Measurements from ENCODE around the gene CEP164.
A peak's percentile ranks its signal among the peaks of the same experiment; 100 is the strongest.

Gene CEP164

GRCh38 chr11:117327567-117328374 lies at the start of gene CEP164:
Gene CEP164 (plus strand): TSS chr11:117327854. CDS start chr11:117338587, 10,733 bp downstream.
- peak within 1 kb of the TSS; percentile 78 for H3K4me3 ChIP-seq (ENCODE audit: low read depth, low read length)

- H3K4me3 ChIP-seq (ENCODE audit: low read depth, low read length), result no peak overlapping the region
These were observed 49.3 kb upstream of the CEP164 start for GRCh38 chr11:117278347-117278746.

GRCh38 chr11:117279711-117280376 lies 47.8 kb upstream of the CEP164 start:
- H3K4me3 ChIP-seq (ENCODE audit: low read depth, low read length), result no peak overlapping the region

GRCh38 chr11:117281159-117281558 lies 46.5 kb upstream of the CEP164 start:
- H3K4me3 ChIP-seq (ENCODE audit: low read depth, low read length), result no peak overlapping the region

GRCh38 chr11:117281869-117282268 lies 45.8 kb upstream of the CEP164 start:
- no peak overlapping the region for H3K4me3 ChIP-seq (ENCODE audit: low read depth, low read length)

- no peak overlapping the region for H3K4me3 ChIP-seq (ENCODE audit: low read depth, low read length)
These were observed 44.7 kb upstream of the CEP164 start for GRCh38 chr11:117282956-117283355.

GRCh38 chr11:117284053-117284452 lies 43.6 kb upstream of the CEP164 start:
- H3K4me3 ChIP-seq (ENCODE audit: low read depth, low read length), result no peak overlapping the region

- no peak overlapping the region for H3K4me3 ChIP-seq (ENCODE audit: low read depth, low read length)
These were observed 41.1 kb upstream of the CEP164 start for GRCh38 chr11:117286588-117286987.

- H3K4me3 ChIP-seq (ENCODE audit: low read depth, low read length), result no peak overlapping the region
These were observed 40.0 kb upstream of the CEP164 start for GRCh38 chr11:117287668-117288067.

- H3K4me3 ChIP-seq (ENCODE audit: low read depth, low read length), result no peak overlapping the region
These were observed 37.9 kb upstream of the CEP164 start for GRCh38 chr11:117289795-117290194.

GRCh38 chr11:117290809-117291396 lies 36.8 kb upstream of the CEP164 start, which contains the start of gene BACE1-AS:
Gene BACE1-AS (plus strand): TSS chr11:117291346.
- H3K4me3 ChIP-seq (ENCODE audit: low read depth, low read length), result no peak within 1 kb of the TSS

GRCh38 chr11:117292616-117293015 lies 35.0 kb upstream of the CEP164 start:
- no peak overlapping the region for H3K4me3 ChIP-seq (ENCODE audit: low read depth, low read length)

- H3K4me3 ChIP-seq (ENCODE audit: low read depth, low read length), result no peak overlapping the region
These were observed 32.1 kb upstream of the CEP164 start for GRCh38 chr11:117295438-117296137.

GRCh38 chr11:117296881-117297280 lies 30.8 kb upstream of the CEP164 start:
- H3K4me3 ChIP-seq (ENCODE audit: low read depth, low read length), result no peak overlapping the region

GRCh38 chr11:117298195-117298594 lies 29.5 kb upstream of the CEP164 start:
- H3K4me3 ChIP-seq (ENCODE audit: low read depth, low read length), result no peak overlapping the region

- no peak overlapping the region for H3K4me3 ChIP-seq (ENCODE audit: low read depth, low read length)
These were observed 28.0 kb upstream of the CEP164 start for GRCh38 chr11:117299351-117300282.

- no peak overlapping the region for H3K4me3 ChIP-seq (ENCODE audit: low read depth, low read length)
These were observed 27.4 kb upstream of the CEP164 start for GRCh38 chr11:117300283-117300663.

GRCh38 chr11:117300773-117301172 lies 26.9 kb upstream of the CEP164 start:
- H3K4me3 ChIP-seq (ENCODE audit: low read depth, low read length), result no peak overlapping the region

- no peak overlapping the region for H3K4me3 ChIP-seq (ENCODE audit: low read depth, low read length)
These were observed 25.4 kb upstream of the CEP164 start for GRCh38 chr11:117302228-117302627.

GRCh38 chr11:117303101-117303500 lies 24.6 kb upstream of the CEP164 start:
- H3K4me3 ChIP-seq (ENCODE audit: low read depth, low read length), result no peak overlapping the region
